Brain pericyte (primary cell): ENCODE measurements around the gene BMPR1B.

ENCODE experiments used
- DNase-seq: peaks from one replicate; pipeline ENCODE4 v3.0.0-alpha.2; 2012; ENCODE audit warnings: low read depth, low spot score

Gene BMPR1B

DNA sequence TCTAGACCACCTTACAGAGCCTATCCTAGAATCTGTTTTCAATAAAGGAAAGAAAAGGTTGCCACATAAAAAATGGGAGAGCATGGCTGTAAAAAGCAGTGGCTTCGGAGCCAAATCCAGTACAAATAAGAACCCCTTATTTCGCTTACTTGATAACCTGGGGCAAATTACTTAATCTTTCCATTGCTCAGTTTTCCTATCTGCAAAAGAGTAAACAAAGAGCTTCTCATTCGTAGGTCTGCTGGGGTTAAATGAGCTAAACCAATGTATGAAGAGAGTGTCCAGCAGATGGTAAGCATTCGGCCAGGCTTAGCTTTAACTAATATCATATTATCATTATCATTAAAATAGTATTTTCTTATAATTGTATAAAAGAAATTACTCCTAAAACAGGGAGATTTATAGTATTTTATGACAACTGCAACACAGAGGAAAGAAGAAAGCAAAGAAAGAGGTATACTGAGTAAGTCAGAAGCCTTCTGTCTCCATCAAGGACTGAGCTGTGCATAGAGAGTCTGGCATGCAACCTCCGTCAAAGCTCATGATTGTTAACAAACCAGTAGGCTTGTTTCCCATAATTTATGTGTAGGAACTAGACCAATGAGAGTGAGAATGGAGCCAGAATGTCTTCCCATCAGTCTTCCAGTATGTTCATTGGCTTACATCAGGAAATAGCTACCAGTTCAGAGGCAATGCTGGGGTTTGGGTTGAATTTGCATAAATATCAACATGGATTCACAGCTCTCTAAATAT, 426.1 kb downstream of the BMPR1B start:
- DNase-seq: no peak

DNA sequence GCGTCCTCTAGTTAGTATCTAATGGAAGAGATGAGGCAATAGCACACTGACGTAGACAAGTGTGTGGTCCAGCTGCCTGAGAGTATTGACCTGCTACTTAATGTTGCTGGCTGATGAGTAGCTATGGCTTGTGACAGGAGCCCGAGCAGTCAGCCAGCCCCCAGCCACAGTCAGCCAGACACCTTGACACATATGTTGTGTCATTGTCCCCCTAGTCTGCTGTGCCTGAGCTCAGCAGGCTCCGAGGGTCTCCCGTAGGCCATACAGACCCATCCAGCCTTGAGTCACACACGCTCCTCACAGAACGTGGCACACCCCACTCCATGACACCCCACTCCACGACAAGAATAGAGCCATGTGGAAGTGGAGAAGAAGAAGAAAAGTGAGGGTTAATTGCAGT, 428.9 kb downstream of the BMPR1B start:
- DNase-seq: no peak

DNA sequence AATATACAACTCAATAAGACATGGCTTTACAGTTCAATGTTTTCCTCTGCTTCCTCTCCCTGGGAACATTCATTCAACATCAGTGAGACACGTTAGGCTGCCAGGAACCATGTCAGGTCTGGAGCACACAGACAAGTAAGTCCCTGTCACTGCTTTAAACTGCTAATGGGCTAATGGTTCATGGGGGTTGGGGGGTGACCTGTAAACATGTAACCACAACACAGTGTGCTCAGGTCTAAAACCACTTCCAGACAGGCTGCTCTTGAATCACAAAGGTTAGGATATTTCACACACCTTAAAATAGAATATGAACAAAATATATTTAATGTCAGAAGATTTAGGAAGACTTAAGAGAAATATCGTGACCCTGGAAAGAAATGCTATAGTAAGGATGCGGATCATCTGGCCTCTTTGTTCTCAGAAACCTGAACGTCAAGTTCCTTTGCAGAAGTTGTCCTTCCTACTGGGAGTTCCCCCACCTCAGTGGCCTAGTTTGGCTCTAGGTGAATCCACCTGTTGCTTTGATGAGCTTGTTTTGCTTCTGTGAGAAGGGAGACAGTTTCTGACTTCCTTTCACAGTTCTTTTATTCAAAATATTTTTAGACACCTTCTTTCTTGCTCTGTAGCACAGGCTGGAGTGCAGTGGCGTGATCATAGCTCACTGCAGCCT, 431.1 kb downstream of the BMPR1B start:
- DNase-seq: no peak

DNA sequence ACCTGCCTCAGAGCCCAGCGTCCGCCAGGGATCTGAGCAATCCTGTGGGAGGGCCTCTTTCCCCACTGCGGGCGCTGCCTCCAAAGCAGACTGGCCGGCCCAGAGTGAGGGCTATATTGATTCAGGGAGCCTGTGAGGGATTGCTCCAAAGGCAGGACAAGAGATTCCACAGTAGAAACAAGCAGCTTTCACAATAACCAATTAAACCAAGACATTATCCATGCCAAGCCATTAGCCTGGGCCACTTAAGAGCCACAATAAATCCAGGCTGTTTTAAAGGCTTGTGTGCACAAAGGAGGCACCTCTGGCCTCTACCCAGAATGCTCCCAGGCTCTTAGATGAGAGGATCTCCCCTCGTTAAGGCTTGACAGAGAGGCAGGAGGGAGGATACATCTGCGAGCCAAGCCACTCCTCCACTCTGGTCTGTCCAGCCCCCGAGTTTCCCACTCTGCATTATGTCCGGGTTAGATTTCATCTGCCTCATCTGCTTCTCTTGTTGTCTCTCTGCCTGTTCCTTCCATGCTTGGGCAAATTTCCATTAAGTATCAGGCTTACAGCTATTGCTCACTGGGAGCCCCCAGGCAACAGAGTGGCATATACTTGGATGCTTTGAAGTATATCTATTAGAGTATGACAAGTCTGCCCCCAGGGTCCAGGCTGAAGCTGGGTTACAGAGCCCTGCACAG, 433.1 kb downstream of the BMPR1B start:
- DNase-seq: no peak

DNA sequence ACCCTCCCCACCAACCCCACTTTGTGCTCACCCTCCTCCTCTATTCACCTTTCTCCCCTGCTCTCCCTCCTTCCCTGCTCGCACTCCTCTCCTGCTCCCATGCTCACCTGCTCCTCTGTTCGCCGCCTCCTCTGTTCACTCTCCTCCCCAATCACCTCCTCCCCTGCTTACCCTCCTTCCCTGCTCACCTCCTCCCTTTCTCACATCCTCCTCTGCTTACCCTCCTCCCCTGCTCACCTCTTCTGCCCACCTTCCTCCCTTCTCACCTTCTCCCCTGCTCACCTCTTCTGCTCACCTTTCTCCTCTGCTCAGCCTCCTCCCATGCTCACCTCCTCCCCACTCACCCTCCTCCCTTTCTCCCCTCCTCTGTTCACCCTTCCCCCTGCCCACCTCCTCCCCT, 433.8 kb downstream of the BMPR1B start:
- no peak for DNase-seq

DNA sequence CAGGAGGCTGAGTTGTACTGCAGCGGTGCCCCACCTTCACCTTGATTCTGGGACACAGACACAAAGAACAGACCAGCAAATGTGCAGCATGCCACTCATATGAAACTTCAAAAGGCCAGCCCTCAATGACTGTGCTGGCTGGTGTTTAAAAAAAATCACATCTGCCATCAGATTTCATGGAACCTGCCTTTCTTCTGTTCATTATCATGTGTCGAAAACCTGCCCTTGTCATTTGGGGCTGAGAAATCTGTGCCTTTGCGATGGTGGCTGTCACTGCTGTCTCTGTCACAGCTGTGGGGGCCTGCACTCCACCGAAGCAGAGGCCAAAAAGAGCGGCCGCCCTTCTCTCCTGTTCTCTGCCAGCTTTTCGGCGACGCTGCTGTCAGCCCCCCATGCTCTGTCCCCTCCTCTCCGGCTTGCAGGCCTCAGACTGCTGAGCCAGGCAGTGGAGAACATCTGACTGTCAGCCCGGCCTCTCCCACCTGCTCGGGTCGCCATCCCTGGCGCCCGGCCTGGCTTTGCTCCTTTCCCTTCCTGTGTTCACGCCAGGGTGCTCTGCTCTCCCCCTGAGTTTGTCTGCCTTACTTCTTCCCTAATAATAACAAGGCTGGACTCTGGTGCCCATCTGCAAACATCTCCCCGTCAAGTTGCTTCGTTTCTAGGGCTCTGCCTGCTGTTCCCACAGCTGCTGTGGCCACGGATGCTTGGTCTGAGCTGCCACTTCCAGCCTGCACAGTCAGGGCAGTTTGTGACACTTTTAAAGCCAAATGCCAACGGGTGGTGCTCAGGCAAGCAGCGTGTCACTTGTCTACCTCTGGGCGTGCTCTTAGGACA, 435.9 kb downstream of the BMPR1B start:
- peak; percentile 63 for DNase-seq

DNA sequence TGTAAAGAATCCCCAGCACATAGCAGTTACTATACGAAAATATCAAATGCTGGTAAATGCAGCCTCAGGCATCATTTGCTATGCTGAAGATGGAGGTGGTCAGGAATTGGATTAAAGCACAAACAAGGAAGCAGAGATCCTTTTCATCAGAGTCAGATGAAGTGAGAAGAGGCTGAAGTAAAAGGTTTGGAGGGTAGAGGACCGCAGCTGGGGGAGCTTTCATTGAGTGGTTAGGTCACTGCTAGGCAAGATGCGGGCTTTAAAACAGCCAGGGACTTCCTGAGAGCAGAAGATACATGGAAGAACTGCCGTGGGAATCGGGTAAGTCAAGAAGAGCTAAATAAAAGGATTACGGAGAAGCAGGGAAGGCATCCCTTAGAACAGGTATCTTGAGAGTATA, 439.6 kb downstream of the BMPR1B start:
- DNase-seq: no peak

DNA sequence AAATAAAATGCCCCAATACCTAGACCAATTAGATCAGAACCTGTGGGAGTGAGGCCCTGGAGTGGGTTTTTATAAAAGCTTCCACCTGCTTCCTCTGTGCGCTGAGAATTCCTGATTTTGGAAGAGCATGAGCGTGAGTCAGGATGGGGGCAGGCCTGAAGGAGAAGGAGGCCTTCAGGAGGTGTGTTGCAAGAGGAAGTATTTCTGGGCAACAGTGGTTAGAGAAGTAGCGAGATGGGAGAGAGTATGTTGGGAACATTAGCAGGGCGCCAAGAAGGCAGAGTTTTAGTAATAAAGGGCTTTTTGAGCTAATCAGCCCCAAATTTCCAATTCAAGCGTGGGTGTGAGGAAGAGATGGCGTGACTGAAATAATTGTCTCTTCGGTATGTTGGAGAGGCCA, 441.2 kb downstream of the BMPR1B start:
- DNase-seq: no peak

DNA sequence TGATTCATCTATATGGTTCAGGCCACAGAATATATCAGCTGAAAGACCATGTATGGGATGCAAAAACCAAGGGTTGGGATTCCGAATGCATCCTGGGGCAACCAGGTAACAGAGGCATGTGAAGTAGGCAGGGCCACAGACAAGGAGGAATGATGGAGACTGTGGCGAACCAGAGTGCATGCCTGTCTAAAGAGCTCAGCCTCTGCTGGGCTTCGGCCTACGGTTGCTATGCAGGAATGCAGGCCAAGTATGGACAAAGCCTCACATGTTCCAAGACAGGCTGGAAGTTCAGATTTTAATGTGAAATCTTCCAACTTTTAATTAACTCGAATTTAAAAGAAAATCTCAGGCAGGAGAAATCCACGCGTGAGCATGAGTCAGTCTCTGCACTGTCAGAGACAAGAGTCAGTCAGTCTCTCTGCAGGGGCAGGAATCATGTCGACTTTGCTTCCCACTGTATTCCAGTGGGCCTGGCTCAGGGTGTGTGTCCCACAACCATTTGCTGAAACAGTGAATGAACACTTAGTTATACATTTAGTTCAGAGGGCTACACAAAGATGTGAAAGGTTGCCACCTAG, 446.6 kb downstream of the BMPR1B start:
- DNase-seq: no peak

DNA sequence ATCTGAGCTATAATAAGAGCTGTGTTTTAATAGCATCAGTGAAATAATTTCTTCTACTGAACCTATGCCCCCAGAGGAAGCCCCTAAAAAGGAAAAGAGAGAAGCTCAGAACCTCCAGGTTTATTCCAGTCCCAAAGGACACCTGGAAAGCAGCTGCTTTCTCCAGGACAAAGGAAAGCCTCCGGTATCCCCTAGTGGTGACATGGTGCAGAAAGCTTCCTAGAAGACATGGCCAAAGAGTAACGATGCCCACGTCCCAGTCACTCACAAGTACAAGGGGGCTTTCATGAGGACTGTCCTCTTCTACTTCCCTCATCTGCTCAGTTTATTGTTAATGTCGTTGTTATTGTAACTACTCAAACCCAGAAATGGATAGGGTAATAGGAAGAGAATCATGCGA, 447.1 kb downstream of the BMPR1B start:
- no peak for DNase-seq
